Right lobe of liver (tissue), 4 donors: ENCODE measurements around the gene SMIM11.

ENCODE experiments used
- CTCF ChIP-seq, 4 donors: fragments of 200-600 bp in 3 of 4; fragments of 450-650 bp in 1 of 4; IDR thresholded peaks; one replicate each; pipeline versions ENCODE4 v1.5.1 to v1.8.0; 2016 to 2022; ENCODE audit warnings: antibody characterized with exemption in 4 of 4, mild to moderate bottlenecking in 2 of 4
- POLR2A ChIP-seq: fragments of 450-650 bp; IDR thresholded peaks from one replicate; pipeline ENCODE4 v1.6.1; 2017; ENCODE audit warnings: antibody characterized with exemption, mild to moderate bottlenecking
- donor health status: DM: no; HTN: no; CAD: no.
- donor health status: DM: no; HTN: no; CAD: no.
- donor health status: DM: no; HTN: yes; CAD: no.

DNA sequence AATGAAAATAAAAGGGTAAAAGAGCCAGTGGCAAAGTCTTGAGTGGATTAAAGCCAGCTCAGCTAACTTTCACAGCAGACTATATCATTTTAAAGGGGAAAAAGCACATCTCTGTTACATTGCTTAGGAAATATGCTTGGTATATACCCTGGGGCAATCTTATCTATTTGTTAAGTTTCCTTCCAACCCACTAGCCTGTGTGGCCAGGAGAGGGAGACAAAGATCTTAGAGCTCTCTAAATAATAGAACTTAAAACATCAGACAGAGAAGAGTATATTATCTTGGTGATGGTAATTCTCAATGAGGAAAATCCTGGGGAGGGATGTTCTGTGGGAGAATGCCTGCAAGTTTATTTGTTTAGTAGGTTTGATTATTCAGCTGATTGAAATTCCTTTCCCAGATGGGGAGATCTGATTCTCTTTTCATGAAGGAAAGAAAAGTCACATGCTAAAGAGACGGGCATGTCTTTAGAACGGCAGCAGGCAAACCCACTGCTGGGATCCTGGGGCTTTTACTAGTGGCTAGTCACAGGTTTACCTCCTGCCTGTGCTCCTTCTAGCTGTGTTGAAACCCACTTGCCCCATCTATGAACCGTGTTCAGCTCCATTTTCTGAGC lies 7.9 kb upstream of the SMIM11 start:
- TF ChIP-seq CTCF (IDR thresholded peaks at IDR 0.05) (peak; percentile 47 to 79 (median 72)), POLR2A (no peak)
